RWPE2 (cell line): Measurements from ENCODE around the gene NR5A1.

Experiments
- ATAC-seq: fragments of 200-7000 bp; cut with Tn5 transposase; 3 replicates; pipeline ENCODE4 v1.9.1; 2021; ENCODE audit warnings: low read depth
- DNase-seq: peaks from one replicate; pipeline ENCODE4 v3.0.0-alpha.2; 2020; ENCODE audit warnings: low spot score
- H3K27ac ChIP-seq: fragments of 450-650 bp; 2 replicates; pipeline ENCODE4 v1.5.1; 2017; ENCODE audit warnings: mild to moderate bottlenecking; ENCODE audit not compliant: poor library complexity, severe bottlenecking
- H3K27me3 ChIP-seq: fragments of 250-450 bp; sonication (Bioruptor Pico); 2 replicates; pipeline ENCODE4 v1.5.1; 2021; ENCODE audit warnings: mild to moderate bottlenecking, moderate library complexity; ENCODE audit not compliant: insufficient read depth, poor library complexity, severe bottlenecking
- H3K36me3 ChIP-seq: fragments of 250-450 bp; sonication (Bioruptor Pico); 2 replicates; pipeline ENCODE4 v1.5.1; 2020; ENCODE audit warnings: low read depth, mild to moderate bottlenecking, moderate library complexity
- H3K4me1 ChIP-seq: fragments of 250-450 bp; sonication (Bioruptor Pico); 2 replicates; pipeline ENCODE4 v1.5.1; 2021; ENCODE audit warnings: mild to moderate bottlenecking, moderate library complexity; ENCODE audit not compliant: insufficient read depth, poor library complexity, severe bottlenecking
- H3K4me3 ChIP-seq: fragments of 250-450 bp; sonication (Bioruptor Pico); 2 replicates; pipeline ENCODE4 v1.5.1; 2021; ENCODE audit warnings: mild to moderate bottlenecking, moderate library complexity; ENCODE audit not compliant: severe bottlenecking
- H3K9me3 ChIP-seq: fragments of 250-450 bp; sonication (Bioruptor Pico); 2 replicates; pipeline ENCODE4 v1.5.1; 2021; ENCODE audit warnings: mild to moderate bottlenecking, moderate library complexity; ENCODE audit not compliant: severe bottlenecking
- CTCF ChIP-seq: fragments of 450-650 bp; IDR thresholded peaks from one replicate; pipeline ENCODE4 v1.5.1; 2017; ENCODE audit warnings: mild to moderate bottlenecking, moderate library complexity; ENCODE audit not compliant: poor library complexity, severe bottlenecking

NR5A1 gene

GRCh38 chr9:124500796-124501611 lies 6.2 kb downstream of the NR5A1 start:
- DNase-seq = no peak
- no peak for TF ChIP-seq CTCF
- Histone ChIP-seq H3K36me3 (no peaks in the 10 kb centered on the region), H3K4me1 (no peaks in the 10 kb centered on the region), H3K27me3 (peaks cover 48% of the 10 kb centered on the region), H3K9me3 (no peaks in the 10 kb centered on the region), H3K27ac (no peak overlapping the region), H3K4me3 (no peak overlapping the region)
- no peak for ATAC-seq

DNA sequence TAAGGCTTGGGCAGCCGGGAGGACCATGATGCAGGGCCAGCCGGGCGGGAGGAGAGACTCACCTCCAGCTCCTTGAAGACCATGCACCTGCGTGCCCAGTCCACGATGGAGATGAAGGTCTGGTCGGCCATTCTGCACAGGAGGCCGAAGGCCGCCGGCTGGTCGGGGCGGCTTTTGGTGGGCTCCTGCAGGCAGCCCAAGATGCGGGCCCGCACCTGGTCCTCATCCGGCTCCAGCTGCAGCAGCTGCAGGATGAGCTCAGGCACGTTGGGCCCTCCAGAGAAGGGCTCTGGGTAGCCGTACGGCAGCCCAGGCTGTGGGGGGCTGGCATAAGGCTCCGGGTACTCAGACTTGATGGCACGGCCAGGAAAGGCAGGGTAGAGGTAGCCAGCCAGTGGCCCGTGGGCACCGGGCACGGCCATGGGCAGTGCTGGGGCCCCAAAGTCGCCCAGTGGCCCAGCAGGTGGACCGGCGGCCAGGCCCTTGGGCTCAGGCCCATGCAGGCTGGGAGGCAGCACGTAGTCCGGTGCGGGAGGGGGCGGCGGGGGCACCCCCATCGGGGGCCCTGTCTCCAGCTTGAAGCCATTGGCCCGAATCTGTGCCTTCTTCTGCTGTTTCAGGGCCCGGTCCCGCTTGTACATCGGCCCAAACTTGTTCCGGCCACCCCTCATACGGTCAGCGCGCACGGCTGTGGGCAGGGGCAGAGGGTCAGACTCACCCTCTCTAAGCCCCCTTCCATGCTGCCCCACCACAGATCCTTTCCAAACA lies 7.0 kb downstream of the NR5A1 start:
- H3K4me3 ChIP-seq = no peak overlapping the region
- DNase-seq (no peak), ATAC-seq (no peak; the same call in 2 of the 3 replicates)
- H3K9me3 ChIP-seq = no peaks in the 10 kb centered on the region
- no peak for TF ChIP-seq CTCF
- H3K4me1 ChIP-seq = no peaks in the 10 kb centered on the region
- no peaks in the 10 kb centered on the region for H3K36me3 ChIP-seq
- peaks cover 41% of the 10 kb centered on the region for H3K27me3 ChIP-seq
- H3K27ac ChIP-seq = no peak overlapping the region

GRCh38 chr9:124499216-124499615 lies 8.0 kb downstream of the NR5A1 start:
- peaks cover 34% of the 10 kb centered on the region for H3K27me3 ChIP-seq
- H3K9me3 ChIP-seq = no peaks in the 10 kb centered on the region
- no peak for DNase-seq
- no peaks in the 10 kb centered on the region for H3K4me1 ChIP-seq
- H3K4me3 ChIP-seq = no peak overlapping the region
- no peaks in the 10 kb centered on the region for H3K36me3 ChIP-seq
- no peak for ATAC-seq
- H3K27ac ChIP-seq = no peak overlapping the region
- TF ChIP-seq CTCF = no peak

DNA sequence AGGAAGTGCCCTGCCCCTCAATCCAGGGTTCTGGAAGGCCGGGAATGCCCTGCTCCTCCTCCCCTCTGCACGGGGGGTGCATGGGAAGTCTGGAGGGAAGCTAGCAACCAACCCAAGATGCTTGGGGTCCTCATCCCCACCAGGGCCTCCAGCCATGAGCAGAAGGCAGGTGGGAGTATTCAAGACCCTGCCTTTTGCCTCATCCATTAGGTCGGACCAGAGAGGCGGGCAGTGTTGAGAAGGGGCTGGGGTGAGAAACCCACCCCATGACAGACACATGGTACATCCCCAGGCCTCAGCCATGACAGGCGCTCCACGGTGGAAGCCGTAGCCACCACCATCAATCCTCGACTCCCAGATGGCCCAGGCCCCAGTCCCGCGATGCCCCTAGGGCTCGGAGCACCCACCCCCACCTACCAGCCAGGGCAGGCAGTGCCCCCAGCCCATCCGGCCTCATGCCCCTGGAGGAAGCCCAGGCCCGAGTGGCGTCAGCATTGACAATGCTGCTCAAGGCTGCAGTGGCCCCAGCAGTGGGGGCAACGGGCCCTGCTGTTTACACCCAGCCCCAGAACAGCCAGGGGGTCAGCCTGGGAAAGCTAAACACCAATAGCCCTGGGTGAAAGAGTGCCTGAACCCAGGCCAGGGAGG lies 8.6 kb downstream of the NR5A1 start:
- Histone ChIP-seq H3K4me3 (no peak overlapping the region), H3K27ac (no peak overlapping the region), H3K27me3 (peaks cover 28% of the 10 kb centered on the region), H3K9me3 (no peaks in the 10 kb centered on the region), H3K36me3 (no peaks in the 10 kb centered on the region), H3K4me1 (no peaks in the 10 kb centered on the region)
- ATAC-seq = no peak
- DNase-seq = no peak
- TF ChIP-seq CTCF = no peak
